Parathyroid adenoma (tissue), 2 donors: ENCODE measurements around the gene SOCS2.
"Not testable (repeated sequence)": the region's sequence is repeated elsewhere in the genome, so short reads cannot be mapped to it uniquely, and the experiment has no call there.

Experiments used
- H2AFZ ChIP-seq: fragments of 300-600 bp; sonication (generic); one replicate; pipeline ENCODE4 v1.7.0; 2017; ENCODE audit warnings: antibody characterized with exemption, mild to moderate bottlenecking
- H3K27ac ChIP-seq: fragments of 300-600 bp; sonication (generic); one replicate; pipeline ENCODE4 v1.7.0; 2017
- H3K27me3 ChIP-seq: fragments of 300-600 bp; sonication (generic); one replicate; pipeline ENCODE4 v1.7.0; 2017; ENCODE audit warnings: low read length; ENCODE audit not compliant: control insufficient read depth, insufficient read depth
- H3K36me3 ChIP-seq: fragments of 300-600 bp; sonication (generic); one replicate; pipeline ENCODE4 v1.7.0; 2017; ENCODE audit warnings: low read length; ENCODE audit not compliant: control insufficient read depth, insufficient read depth
- H3K4me1 ChIP-seq: fragments of 300-600 bp; sonication (generic); one replicate; pipeline ENCODE4 v1.7.0; 2017; ENCODE audit warnings: control low read depth
- H3K4me2 ChIP-seq: fragments of 300-600 bp; sonication (generic); one replicate; pipeline ENCODE4 v1.7.0; 2017; ENCODE audit warnings: low read length
- H3K4me3 ChIP-seq: fragments of 300-600 bp; sonication (generic); one replicate; pipeline ENCODE4 v1.7.0; 2017; ENCODE audit warnings: low read depth, low read length
- H3K79me2 ChIP-seq: fragments of 300-600 bp; sonication (generic); one replicate; pipeline ENCODE4 v1.7.0; 2017; ENCODE audit warnings: control low read depth
- H3K9ac ChIP-seq: fragments of 300-600 bp; sonication (generic); one replicate; pipeline ENCODE4 v1.7.0; 2017; ENCODE audit warnings: mild to moderate bottlenecking
- H3K9me3 ChIP-seq: fragments of 300-600 bp; sonication (generic); one replicate; pipeline ENCODE4 v1.7.0; 2017; ENCODE audit warnings: low read length; ENCODE audit not compliant: control insufficient read depth
- TF ChIP-seq, protein P1 (sequence below): fragments of 300-600 bp; sonication (generic); IDR thresholded peaks from one replicate; pipeline ENCODE4 v1.7.0; 2017; ENCODE audit warnings: antibody characterized with exemption, mild to moderate bottlenecking
- donor health status: primary hyperparathyroidism.

Gene SOCS2

GRCh38 chr12:93624595-93625294 lies 52.3 kb downstream of the SOCS2 start:
- TF ChIP-seq, protein P1, sequence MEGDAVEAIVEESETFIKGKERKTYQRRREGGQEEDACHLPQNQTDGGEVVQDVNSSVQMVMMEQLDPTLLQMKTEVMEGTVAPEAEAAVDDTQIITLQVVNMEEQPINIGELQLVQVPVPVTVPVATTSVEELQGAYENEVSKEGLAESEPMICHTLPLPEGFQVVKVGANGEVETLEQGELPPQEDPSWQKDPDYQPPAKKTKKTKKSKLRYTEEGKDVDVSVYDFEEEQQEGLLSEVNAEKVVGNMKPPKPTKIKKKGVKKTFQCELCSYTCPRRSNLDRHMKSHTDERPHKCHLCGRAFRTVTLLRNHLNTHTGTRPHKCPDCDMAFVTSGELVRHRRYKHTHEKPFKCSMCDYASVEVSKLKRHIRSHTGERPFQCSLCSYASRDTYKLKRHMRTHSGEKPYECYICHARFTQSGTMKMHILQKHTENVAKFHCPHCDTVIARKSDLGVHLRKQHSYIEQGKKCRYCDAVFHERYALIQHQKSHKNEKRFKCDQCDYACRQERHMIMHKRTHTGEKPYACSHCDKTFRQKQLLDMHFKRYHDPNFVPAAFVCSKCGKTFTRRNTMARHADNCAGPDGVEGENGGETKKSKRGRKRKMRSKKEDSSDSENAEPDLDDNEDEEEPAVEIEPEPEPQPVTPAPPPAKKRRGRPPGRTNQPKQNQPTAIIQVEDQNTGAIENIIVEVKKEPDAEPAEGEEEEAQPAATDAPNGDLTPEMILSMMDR: no peak
- Histone ChIP-seq H3K27ac (peak overlapping the region; percentile 29), H3K4me1 (peaks cover 15% of the 10 kb centered on the region), H3K4me2 (no peak overlapping the region), H3K36me3 (no peaks in the 10 kb centered on the region), H3K79me2 (no peaks in the 10 kb centered on the region), H3K4me3 (no peak overlapping the region), H3K9ac (no peak overlapping the region), H3K27me3 (no peaks in the 10 kb centered on the region), H2AFZ (peak overlapping the region; percentile 23), H3K9me3 (no peaks in the 10 kb centered on the region)

DNA sequence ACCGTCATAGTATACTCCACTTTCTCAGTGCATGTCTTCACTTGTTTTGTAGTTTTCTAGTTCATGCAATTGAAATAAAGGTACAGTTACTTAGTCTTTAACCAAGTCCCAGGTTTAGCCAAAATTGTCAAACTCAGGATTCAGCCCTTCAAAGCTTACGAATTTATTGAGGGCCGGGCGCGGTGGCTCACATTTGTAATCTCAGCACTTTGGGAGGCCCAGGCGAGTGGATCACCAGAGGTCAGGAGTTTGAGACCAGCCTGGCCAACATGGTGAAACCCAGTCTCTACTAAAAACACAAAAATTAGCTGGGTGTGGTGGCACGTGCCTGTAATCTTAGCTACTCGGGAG lies 52.8 kb downstream of the SOCS2 start:
- not testable (repeated sequence) for H3K4me3 ChIP-seq, H2AFZ ChIP-seq, H3K79me2 ChIP-seq, H3K9ac ChIP-seq, H3K4me2 ChIP-seq, H3K36me3 ChIP-seq, H3K27me3 ChIP-seq, H3K9me3 ChIP-seq, H3K27ac ChIP-seq
- peaks cover 15% of the 10 kb centered on the region for H3K4me1 ChIP-seq

GRCh38 chr12:93626160-93626559 lies 53.7 kb downstream of the SOCS2 start:
- Histone ChIP-seq H3K4me1 (peaks cover 14% of the 10 kb centered on the region), H3K9ac (no peak overlapping the region), H3K27ac (no peak overlapping the region), H3K4me3 (no peak overlapping the region), H3K9me3 (no peaks in the 10 kb centered on the region), H3K36me3 (no peaks in the 10 kb centered on the region), H2AFZ (peak overlapping the region; percentile 45), H3K79me2 (no peaks in the 10 kb centered on the region), H3K27me3 (no peaks in the 10 kb centered on the region), H3K4me2 (no peak overlapping the region)
- TF ChIP-seq, protein P1: no peak
